Activated CD4-positive, alpha-beta T cell treated with anti-CD3 and anti-CD28 coated beads for 48 hours (primary cell): ENCODE results near the gene ZDHHC13.
"Not testable (repeated sequence)": the region's sequence is repeated elsewhere in the genome, so short reads cannot be mapped to it uniquely, and the experiment has no call there.

Experiments used
- DNase-seq: peaks from one replicate; pipeline ENCODE4 v3.0.0-alpha.2; 2020

The ZDHHC13 gene

DNA sequence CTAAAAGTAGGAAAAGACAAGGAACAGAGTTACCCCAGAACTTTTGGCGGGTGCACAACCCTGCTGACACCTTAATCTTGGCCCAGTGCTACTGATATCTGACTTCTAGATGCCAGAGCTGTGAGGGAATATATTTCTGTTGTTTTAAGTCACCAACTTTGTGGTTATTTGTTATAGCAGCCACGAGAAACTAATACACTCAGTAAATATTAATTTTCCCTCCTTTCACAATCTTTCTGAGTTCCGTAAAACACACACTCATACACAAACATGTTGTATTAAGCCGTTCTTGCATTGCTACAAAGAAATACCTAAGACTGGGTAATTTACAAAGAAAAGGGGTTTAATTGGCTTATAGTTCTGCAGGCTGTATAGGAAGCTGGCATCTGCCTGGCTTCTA is 16.1 kb upstream of the ZDHHC13 start:
- DNase-seq, result no peak

DNA sequence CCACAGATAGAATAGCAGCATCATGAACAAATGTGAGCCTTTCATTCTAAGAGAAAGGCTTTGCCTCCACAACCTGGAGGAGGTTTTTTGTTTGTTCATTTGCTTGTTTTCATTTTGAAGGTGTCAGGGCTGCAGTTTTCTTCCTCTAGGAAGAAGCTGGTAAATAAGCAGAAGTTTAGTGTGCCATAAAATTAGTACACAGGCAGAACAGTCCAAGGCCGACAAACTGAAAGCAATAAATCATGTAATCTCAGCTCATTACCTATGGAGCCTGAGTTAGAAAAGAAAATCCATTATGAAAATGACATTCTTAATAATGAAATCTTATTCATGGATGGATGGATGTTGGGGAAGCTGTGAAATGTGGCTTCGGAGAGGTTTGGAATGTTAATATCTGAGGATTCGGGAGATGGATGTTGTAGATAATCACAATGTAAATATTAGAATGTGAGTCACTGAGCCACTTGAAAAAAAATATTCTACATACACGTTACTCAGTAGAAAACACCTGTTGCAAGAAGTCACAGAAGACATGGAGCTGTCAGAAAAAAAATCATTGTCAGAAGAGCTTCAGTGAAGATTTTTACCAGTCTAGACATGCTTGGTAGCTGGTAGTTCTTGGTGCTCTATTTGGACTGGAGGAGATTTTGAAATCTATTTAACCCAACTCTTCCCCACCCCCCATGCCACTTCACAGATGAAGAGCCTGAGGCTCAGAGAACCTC is 15.0 kb upstream of the ZDHHC13 start:
- no peak for DNase-seq

GRCh38 chr11:19102521-19102900 is 14.5 kb upstream of the ZDHHC13 start:
- DNase-seq, result no peak

DNA sequence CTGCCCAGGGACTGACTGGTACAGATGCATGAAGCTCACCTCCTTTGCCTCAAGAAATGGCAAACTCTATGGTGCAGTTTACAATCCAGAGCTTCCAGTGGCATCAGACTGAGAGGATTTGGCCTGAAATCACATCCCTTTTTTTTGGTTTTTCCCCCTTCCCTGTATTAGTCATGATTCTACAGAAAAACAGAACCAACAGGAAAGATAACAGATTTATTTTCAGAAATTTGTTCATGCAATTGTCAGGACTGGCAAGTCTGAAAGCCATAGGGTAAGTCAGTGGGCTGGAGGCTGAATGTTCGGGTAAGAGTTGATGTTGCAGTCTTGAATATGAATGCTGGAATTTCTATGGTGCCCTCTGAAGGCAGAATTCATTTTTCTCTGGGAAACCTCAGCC is 12.0 kb upstream of the ZDHHC13 start:
- DNase-seq, result no peak

DNA sequence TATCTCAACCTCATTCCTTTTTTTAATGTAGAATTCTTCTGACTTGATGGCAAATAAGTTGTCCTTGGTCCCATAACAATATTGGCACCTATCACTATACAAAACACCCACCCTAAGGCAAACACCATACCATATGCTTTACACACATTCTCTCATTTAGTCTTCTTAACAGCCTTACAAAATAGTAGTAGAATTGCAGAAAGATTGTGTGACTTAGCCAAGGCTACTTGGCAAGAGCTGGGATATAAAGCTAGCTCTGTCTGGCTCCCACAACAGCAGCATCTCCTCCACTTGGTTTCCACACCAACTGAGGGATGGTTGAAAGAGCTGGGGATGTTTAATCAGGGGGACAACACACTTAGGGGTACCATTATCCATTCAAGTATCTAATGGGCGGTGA is 9.8 kb upstream of the ZDHHC13 start:
- DNase-seq, result no peak

- no peak for DNase-seq
These were observed 6.7 kb upstream of the ZDHHC13 start for GRCh38 chr11:19110295-19110694.

GRCh38 chr11:19111809-19112208 is 5.2 kb upstream of the ZDHHC13 start:
- no peak for DNase-seq

DNA sequence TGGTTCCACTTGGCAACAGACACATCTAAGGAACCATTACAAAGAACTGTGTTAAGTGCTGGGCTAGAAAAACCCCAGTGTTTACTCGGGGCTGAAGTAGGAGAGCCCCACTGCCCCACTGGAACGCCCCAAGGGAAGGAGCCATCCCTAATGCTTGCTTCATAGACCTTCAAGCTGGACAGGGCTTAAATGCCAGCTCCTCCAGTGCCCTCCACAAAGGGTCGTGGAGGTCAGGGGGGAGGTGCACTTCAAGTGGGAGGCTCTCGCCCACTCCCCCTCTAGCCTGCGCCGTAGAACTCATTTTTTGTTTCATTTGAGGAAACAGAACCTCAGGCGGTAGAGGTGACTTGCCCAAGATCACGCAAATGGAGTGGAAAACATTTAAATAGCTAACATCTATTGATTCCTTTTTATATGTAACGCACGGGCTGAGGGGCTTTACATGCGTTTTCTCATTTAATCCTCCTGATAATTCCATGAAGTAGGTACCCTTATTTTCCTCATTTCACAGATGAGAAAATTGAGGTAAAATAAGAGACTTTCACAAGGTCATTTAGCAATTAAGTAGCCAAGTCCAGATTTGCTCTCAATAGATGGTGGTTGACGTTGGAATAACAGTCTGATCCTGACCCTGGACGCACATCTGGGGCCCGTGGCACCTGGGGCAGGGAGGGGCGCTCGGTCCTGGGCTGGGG is 545 bp upstream of the ZDHHC13 start:
- no peak for DNase-seq

GRCh38 chr11:19117760-19118097 is 761 bp downstream of the ZDHHC13 start:
- DNase-seq, result no peak

- DNase-seq, result no peak
These were observed 4.7 kb downstream of the ZDHHC13 start for GRCh38 chr11:19121646-19122045.

GRCh38 chr11:19122960-19123615 is 6.1 kb downstream of the ZDHHC13 start:
- no peak for DNase-seq

GRCh38 chr11:19126562-19127325 is 9.8 kb downstream of the ZDHHC13 start:
- DNase-seq, result not testable (repeated sequence)

DNA sequence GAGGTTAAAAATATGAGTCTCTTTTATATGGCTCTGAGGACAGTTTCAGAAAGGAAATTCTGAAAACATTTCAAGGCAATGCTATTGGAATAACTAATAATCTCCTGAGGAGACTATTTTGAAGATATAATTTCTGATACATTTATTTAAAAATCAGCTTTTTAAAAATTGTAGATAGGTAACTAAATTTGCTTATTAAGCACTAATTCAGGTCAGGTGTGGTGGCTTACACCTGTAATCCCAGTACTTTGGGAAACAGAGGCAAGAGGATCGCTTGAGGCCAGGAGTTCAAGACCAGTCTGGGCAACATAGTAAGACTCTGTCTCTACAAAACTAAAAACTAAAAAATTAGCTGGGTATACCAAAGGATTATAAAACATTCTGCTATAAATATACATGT is 17.0 kb downstream of the ZDHHC13 start:
- no peak for DNase-seq

DNA sequence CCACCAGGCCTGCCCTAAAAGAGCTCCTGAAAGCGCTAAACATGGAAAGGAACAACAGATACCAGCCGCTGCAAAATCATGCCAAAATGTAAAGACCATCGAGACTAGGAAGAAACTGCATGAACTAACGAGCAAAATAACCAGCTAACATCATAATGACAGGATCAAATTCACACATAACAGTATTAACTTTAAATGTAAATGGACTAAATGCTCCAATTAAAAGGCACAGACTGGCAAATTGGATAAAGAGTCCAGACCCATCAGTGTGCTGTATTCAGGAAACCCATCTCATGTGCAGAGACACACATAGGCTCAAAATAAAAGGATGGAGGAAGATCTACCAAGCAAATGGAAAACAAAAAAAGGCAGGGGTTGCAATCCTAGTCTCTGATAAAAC is 19.9 kb downstream of the ZDHHC13 start:
- not testable (repeated sequence) for DNase-seq

GRCh38 chr11:19145319-19145718 is 28.4 kb downstream of the ZDHHC13 start:
- no peak for DNase-seq

DNA sequence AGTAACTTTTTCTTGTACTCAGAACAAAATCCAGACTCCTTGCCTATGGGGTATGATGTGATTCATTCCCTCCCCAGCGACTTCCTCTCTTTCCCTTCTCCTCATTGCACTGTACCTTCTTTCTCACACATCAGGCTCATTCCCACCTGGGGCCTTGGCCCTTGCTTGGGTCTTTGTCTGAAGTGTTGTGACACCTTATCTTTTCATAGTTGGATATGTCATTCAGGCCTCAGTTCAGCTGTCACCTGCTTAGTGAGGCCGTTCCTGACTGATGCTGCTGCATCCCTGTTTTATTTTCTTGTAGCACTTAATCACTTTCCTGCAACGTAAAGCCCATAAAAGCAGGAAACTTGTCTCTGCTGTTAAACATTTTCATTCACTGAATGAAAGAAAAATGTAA is 39.9 kb downstream of the ZDHHC13 start:
- no peak for DNase-seq

GRCh38 chr11:19160847-19161246 is 43.9 kb downstream of the ZDHHC13 start:
- no peak for DNase-seq

GRCh38 chr11:19161651-19162050 is 44.7 kb downstream of the ZDHHC13 start:
- no peak for DNase-seq

DNA sequence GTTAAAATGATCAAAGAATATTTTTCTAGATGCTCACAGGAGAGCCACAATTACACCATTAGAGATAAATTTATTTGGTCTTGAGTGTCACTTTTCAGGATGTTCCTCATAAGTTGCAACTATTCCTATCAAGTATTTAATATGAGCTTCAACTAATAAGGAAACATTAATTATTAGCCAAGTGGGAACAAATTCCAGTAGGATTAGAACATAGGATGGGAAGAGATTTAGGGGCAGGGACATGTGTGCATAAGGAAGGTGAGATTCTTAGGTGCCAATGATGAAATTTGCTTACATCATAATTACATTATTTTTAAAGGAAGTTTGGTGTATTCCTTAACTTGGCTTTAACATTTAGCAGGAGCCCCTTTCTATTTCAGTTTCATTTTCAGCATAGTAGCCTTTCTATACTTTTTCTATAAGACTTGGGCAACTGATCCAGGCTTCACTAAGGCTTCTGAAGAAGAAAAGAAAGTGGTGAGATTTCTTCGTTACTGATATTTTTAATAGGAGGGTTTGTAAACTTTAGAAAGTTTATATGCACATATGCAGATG is 46.1 kb downstream of the ZDHHC13 start:
- no peak for DNase-seq

DNA sequence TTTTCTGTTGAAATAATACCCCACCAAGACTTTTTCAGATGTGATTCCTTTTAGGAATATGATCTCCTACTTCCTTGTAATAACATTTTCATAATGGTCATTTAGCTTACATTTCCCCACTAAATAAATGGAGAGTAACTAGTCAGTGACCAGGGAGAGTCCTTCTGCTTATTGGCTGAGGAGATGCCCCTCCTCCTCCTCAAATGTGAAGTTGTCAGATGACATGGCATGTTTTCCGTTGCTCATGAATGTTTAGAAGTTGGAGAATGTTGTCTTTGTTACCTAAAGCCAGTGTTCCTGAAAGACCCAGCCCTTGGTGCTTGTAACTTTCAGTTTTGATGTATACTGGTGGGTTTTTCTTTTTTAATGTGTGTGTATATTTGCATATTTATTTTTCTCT is 46.6 kb downstream of the ZDHHC13 start:
- DNase-seq, result no peak

GRCh38 chr11:19164230-19164855 is 47.4 kb downstream of the ZDHHC13 start:
- DNase-seq, result no peak

DNA sequence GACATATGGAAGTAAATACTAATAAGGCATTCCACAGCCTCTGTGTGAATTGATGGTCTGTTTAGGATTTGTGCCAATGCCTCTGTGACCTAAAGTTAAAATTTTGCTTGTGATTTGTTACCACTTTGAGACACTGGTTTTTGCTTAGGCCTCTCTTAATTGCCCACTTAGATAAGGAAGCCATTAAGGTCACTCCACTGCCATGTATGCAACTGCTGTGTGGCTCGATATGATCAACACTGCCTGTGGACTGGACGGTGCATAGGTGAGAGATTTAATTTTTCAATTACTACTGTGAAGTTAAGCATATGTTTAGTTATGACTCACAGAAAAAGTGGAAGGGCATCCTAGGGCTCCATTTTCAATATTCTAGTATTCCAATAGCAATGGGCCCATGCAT is 47.9 kb downstream of the ZDHHC13 start:
- no peak for DNase-seq

DNA sequence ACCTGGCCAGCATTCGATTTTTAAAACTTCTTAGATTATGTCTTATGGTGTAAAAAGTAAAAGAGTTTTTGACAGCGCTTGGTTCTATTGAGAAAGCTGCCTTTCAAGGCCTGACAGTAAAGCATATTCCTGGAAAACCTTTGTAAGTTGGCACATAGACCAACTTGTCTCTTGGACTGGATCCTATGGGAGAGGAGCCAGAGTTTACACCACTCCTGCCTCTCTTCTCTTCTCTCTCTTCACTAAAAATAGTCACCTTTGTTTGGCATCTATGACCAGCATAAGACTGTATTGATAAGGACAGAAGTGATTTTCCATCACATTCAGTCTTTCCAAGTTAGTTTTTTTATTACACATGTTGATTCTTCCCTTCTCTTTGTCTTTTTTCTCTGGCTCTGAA is 51.1 kb downstream of the ZDHHC13 start:
- DNase-seq, result no peak
